ENCODE results near the gene NTNG2.

Gene NTNG2

GRCh38 chr9:132175431-132175830 lies 13.6 kb downstream of the NTNG2 start:
- DNase-seq: no peak

GRCh38 chr9:132176338-132176737 lies 14.5 kb downstream of the NTNG2 start:
- DNase-seq: no peak

GRCh38 chr9:132181796-132182313 lies 20.0 kb downstream of the NTNG2 start:
- no peak for DNase-seq

- no peak for DNase-seq
Observed at GRCh38 chr9:132182314-132183091, 20.6 kb downstream of the NTNG2 start.

- DNase-seq: no peak
Observed at GRCh38 chr9:132183134-132183533, 21.3 kb downstream of the NTNG2 start.

GRCh38 chr9:132183715-132184114 lies 21.9 kb downstream of the NTNG2 start:
- DNase-seq: no peak

GRCh38 chr9:132184124-132184523 lies 22.3 kb downstream of the NTNG2 start:
- DNase-seq: no peak

- DNase-seq: no peak
Observed at GRCh38 chr9:132185073-132186009, 23.5 kb downstream of the NTNG2 start.

GRCh38 chr9:132187121-132187620 lies 25.3 kb downstream of the NTNG2 start:
- DNase-seq: no peak

- no peak for DNase-seq
Observed at GRCh38 chr9:132190966-132191365, 29.1 kb downstream of the NTNG2 start.

GRCh38 chr9:132192728-132193127 lies 30.9 kb downstream of the NTNG2 start:
- no peak for DNase-seq

- no peak for DNase-seq
Observed at GRCh38 chr9:132193227-132194124, 31.6 kb downstream of the NTNG2 start.

GRCh38 chr9:132194508-132194907 lies 32.6 kb downstream of the NTNG2 start:
- DNase-seq: no peak

GRCh38 chr9:132197315-132197714 lies 35.5 kb downstream of the NTNG2 start:
- no peak for DNase-seq

GRCh38 chr9:132197856-132198550 lies 36.1 kb downstream of the NTNG2 start:
- no peak for DNase-seq

- DNase-seq: no peak
Observed at GRCh38 chr9:132199056-132199455, 37.2 kb downstream of the NTNG2 start.

- DNase-seq: no peak
Observed at GRCh38 chr9:132200706-132201105, 38.8 kb downstream of the NTNG2 start.

GRCh38 chr9:132201139-132201538 lies 39.3 kb downstream of the NTNG2 start:
- no peak for DNase-seq

- no peak for DNase-seq
Observed at GRCh38 chr9:132201780-132202703, 40.2 kb downstream of the NTNG2 start.

GRCh38 chr9:132204883-132205282 lies 43.0 kb downstream of the NTNG2 start:
- no peak for DNase-seq

- DNase-seq: no peak
Observed at GRCh38 chr9:132207215-132207614, 45.4 kb downstream of the NTNG2 start.

Measured in activated CD4-positive, alpha-beta T cell treated with anti-CD3 and anti-CD28 coated beads for 1 hour (primary cell).